RPMI8226 (cell line): ENCODE measurements around the gene TCHHL1.

Source experiments
- DNase-seq: peaks from one replicate; pipeline ENCODE4 v3.0.0-alpha.2; 2015

TCHHL1 gene

GRCh38 chr1:152089014-152089674 is at the start of gene TCHHL1:
TSS of gene TCHHL1 (minus strand) at chr1:152089064. CDS start at chr1:152088143, 921 bp downstream.
- DNase-seq, result no peak

- DNase-seq, result no peak
These were observed 48.4 kb upstream of the TCHHL1 start for GRCh38 chr1:152137215-152137614.

GRCh38 chr1:152130186-152130585 is 41.3 kb upstream of the TCHHL1 start:
- DNase-seq, result no peak

GRCh38 chr1:152127673-152128072 is 38.8 kb upstream of the TCHHL1 start:
- no peak for DNase-seq

- no peak for DNase-seq
These were observed 37.1 kb upstream of the TCHHL1 start for GRCh38 chr1:152125834-152126443.

- no peak for DNase-seq
These were observed 30.1 kb upstream of the TCHHL1 start for GRCh38 chr1:152118915-152119314.

GRCh38 chr1:152115344-152115743 is 26.5 kb upstream of the TCHHL1 start, which contains the start of gene TCHH:
TSS of gene TCHH (minus strand) at chr1:152115444. CDS start at chr1:152114080, 1,364 bp downstream.
- no peak for DNase-seq

GRCh38 chr1:152112885-152113432 is 24.1 kb upstream of the TCHHL1 start:
- DNase-seq, result no peak

GRCh38 chr1:152112101-152112884 is 23.4 kb upstream of the TCHHL1 start:
- DNase-seq, result peak; percentile 57

GRCh38 chr1:152111515-152111968 is 22.7 kb upstream of the TCHHL1 start:
- DNase-seq, result peak; percentile 53

- peak; percentile 68 for DNase-seq
These were observed 22.1 kb upstream of the TCHHL1 start for GRCh38 chr1:152110860-152111514.

GRCh38 chr1:152110365-152110859 is 21.5 kb upstream of the TCHHL1 start:
- DNase-seq, result peak; percentile 71

- no peak for DNase-seq
These were observed 21.1 kb upstream of the TCHHL1 start for GRCh38 chr1:152109998-152110294.

GRCh38 chr1:152109231-152109997 is 20.6 kb upstream of the TCHHL1 start:
- no peak for DNase-seq

GRCh38 chr1:152108882-152109222 is 20.0 kb upstream of the TCHHL1 start:
- DNase-seq, result no peak

- DNase-seq, result no peak
These were observed 19.4 kb upstream of the TCHHL1 start for GRCh38 chr1:152107984-152108881.

GRCh38 chr1:152107031-152107983 is 18.4 kb upstream of the TCHHL1 start:
- no peak for DNase-seq

GRCh38 chr1:152104854-152105253 is 16.0 kb upstream of the TCHHL1 start:
- DNase-seq, result no peak

- no peak for DNase-seq
These were observed 8.1 kb upstream of the TCHHL1 start for GRCh38 chr1:152096931-152097330.

- DNase-seq, result no peak
These were observed 2.1 kb downstream of the TCHHL1 start for GRCh38 chr1:152086760-152087159.
